Renal cortex interstitium (tissue), 11 donors: Measurements from ENCODE around the gene DOLPP1. TPM values are rescaled to one million over a fixed set of nuclear protein-coding genes. Genes with fewer than 3 reads are reported as not detected.
A peak's percentile ranks its signal among the peaks of the same experiment; 100 is the strongest.
"Not testable (repeated sequence)": the region's sequence is repeated elsewhere in the genome, so short reads cannot be mapped to it uniquely, and the experiment has no call there.

Experiments
- DNase-seq, 11 donors: peaks; one replicate each; pipeline ENCODE4 v3.0.0-alpha.2; 2013; ENCODE audit warnings: low read depth in 9 of 11, low spot score in 4 of 11; ENCODE audit errors: extremely low read depth in 1 of 11
- polyA plus RNA-seq, 3 donors: library from polyadenylated mRNA; unstranded; fragments of 120-200 nt; gene quantifications; one replicate each; pipeline ENCODE4 v1.2.1, GENCODE V29; 2013; ENCODE audit not compliant: insufficient read length in 3 of 3

The DOLPP1 gene
- polyA plus RNA-seq, 3 donors: 16.0 to 23.9 (median 19.3) TPM

- DNase-seq: no peak
Measured at GRCh38 chr9:129104051-129104450, 23.1 kb downstream of the DOLPP1 start.

- no peak for DNase-seq
Measured at GRCh38 chr9:129105857-129106694, 25.2 kb downstream of the DOLPP1 start.

- DNase-seq: no peak
Measured at GRCh38 chr9:129107651-129108050, 26.7 kb downstream of the DOLPP1 start.

GRCh38 chr9:129108083-129108804 is 27.3 kb downstream of the DOLPP1 start:
- no peak for DNase-seq

- no peak for DNase-seq
Measured at GRCh38 chr9:129108805-129109536, 28.1 kb downstream of the DOLPP1 start.

GRCh38 chr9:129109537-129109903 is 28.6 kb downstream of the DOLPP1 start:
- DNase-seq: no peak

- peak in 1 of 11 donors; percentile 22 for DNase-seq
Measured at GRCh38 chr9:129109952-129110739, 29.2 kb downstream of the DOLPP1 start.

- DNase-seq: peak; percentile 81 to 91 (median 89)
Measured at GRCh38 chr9:129110740-129111527, 30.0 kb downstream of the DOLPP1 start, which contains the start of the genes CRAT and PTPA. CRAT (minus strand) TSS chr9:129110793; CDS start chr9:129110509, 284 bp downstream. PTPA (plus strand) TSS chr9:129111415; CDS start chr9:129111601, 186 bp downstream.

- DNase-seq: peak in 4 of 11 donors; percentile 13 to 24 (median 23)
Measured at GRCh38 chr9:129111528-129112151, 30.7 kb downstream of the DOLPP1 start.

GRCh38 chr9:129112526-129112925 is 31.6 kb downstream of the DOLPP1 start:
- not testable (repeated sequence) for DNase-seq

GRCh38 chr9:129113645-129114304 is 32.9 kb downstream of the DOLPP1 start:
- DNase-seq: no peak

- no peak for DNase-seq
Measured at GRCh38 chr9:129118799-129119198, 37.9 kb downstream of the DOLPP1 start.

- DNase-seq: no peak
Measured at GRCh38 chr9:129121483-129121882, 40.6 kb downstream of the DOLPP1 start.

GRCh38 chr9:129122133-129122532 is 41.2 kb downstream of the DOLPP1 start:
- no peak for DNase-seq

GRCh38 chr9:129122976-129123375 is 42.1 kb downstream of the DOLPP1 start:
- not testable (repeated sequence) for DNase-seq

GRCh38 chr9:129124506-129125069 is 43.7 kb downstream of the DOLPP1 start:
- DNase-seq: no peak

GRCh38 chr9:129125478-129125877 is 44.6 kb downstream of the DOLPP1 start:
- no peak for DNase-seq
